Measurements from ENCODE around the gene USO1. TPM values are rescaled to one million over a fixed set of nuclear protein-coding genes. Genes with fewer than 3 reads are reported as not detected.

USO1 gene
- total and polyA plus RNA-seq, 2 donors, result 37.4 to 186 TPM

GRCh38 chr4:75820676-75821075 is 96.3 kb downstream of the USO1 start:
- no peak overlapping the region for H3K27ac ChIP-seq (ENCODE audit: low read depth)
- no peak overlapping the region for H3K4me3 ChIP-seq (ENCODE audit: low read depth, low read length)
- no peaks in the 10 kb centered on the region for H3K36me3 ChIP-seq (ENCODE audit: insufficient read depth)
- no peak for DNase-seq (ENCODE audit: extremely low spot score)
- 73% methylated on average over 3 of the region's 3 CpGs for WGBS
- no peaks in the 10 kb centered on the region for H3K4me1 ChIP-seq (ENCODE audit: insufficient read depth)

GRCh38 chr4:75821216-75821615 is 96.8 kb downstream of the USO1 start:
- 77% methylated on average over 3 of the region's 3 CpGs for WGBS

DNA sequence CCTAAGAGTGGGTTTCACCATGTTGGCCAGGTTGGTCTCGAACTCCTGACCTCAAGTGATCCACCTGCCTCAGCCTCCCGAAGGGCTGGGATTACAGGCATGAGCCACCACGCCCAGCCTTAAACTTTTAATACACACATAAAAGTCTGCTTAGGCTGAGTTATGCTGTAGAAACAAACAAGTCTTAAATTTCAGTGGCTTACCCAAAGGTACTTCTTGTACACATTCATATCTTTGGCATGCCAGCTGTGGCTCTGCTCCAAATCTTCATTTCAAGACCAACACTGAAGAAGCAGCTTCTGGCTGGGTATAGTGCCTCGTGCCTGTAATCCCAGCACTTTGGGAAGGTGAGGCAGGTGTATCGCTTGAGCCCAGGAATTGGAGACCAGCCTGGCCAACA is 97.6 kb downstream of the USO1 start:
- no peak overlapping the region for H3K4me3 ChIP-seq (ENCODE audit: low read depth, low read length)
- no peaks in the 10 kb centered on the region for H3K4me1 ChIP-seq (ENCODE audit: insufficient read depth)
- DNase-seq (ENCODE audit: extremely low spot score), result no peak
- WGBS, result 75% methylated on average over 5 of the region's 5 CpGs
- H3K27ac ChIP-seq (ENCODE audit: low read depth), result no peak overlapping the region
- H3K36me3 ChIP-seq (ENCODE audit: insufficient read depth), result no peaks in the 10 kb centered on the region

More at GRCh38 chr4:75821216-75821615, 96.8 kb downstream of the USO1 start:
- no peaks in the 10 kb centered on the region for H3K36me3 ChIP-seq (ENCODE audit: insufficient read depth)
- no peak for DNase-seq (ENCODE audit: extremely low spot score)
- H3K4me3 ChIP-seq (ENCODE audit: low read depth, low read length), result no peak overlapping the region
- H3K4me1 ChIP-seq (ENCODE audit: insufficient read depth), result no peaks in the 10 kb centered on the region
- H3K27ac ChIP-seq (ENCODE audit: low read depth), result no peak overlapping the region

DNA sequence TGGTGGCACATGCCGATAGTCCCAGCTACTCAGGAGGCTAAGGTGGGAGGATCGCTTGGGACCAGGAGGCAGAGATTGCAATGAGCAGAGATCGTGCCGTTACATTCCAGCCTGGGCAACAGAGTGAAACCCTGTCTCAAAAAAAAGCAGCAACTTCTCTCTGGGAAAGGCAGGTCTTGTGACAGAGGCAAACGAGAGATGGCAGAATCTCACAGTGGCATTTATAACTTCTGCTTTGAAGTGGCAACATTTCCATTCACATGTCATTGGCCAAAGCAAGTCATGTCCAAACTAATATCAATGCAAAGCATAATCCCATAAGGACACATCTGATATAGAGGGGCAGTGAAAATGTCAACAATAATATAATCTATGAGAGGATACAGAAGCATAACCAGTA is 98.0 kb downstream of the USO1 start:
- H3K27ac ChIP-seq (ENCODE audit: low read depth), result no peak overlapping the region
- no peaks in the 10 kb centered on the region for H3K36me3 ChIP-seq (ENCODE audit: insufficient read depth)
- no peak overlapping the region for H3K4me3 ChIP-seq (ENCODE audit: low read depth, low read length)
- WGBS, result 86% methylated on average over 5 of the region's 5 CpGs
- no peak for DNase-seq (ENCODE audit: extremely low spot score)
- no peaks in the 10 kb centered on the region for H3K4me1 ChIP-seq (ENCODE audit: insufficient read depth)

GRCh38 chr4:75823812-75824211 is 99.4 kb downstream of the USO1 start:
- H3K4me3 ChIP-seq (ENCODE audit: low read depth, low read length), result no peak overlapping the region
- DNase-seq (ENCODE audit: extremely low spot score), result no peak
- H3K27ac ChIP-seq (ENCODE audit: low read depth), result no peak overlapping the region
- H3K36me3 ChIP-seq (ENCODE audit: insufficient read depth), result no peaks in the 10 kb centered on the region
- H3K4me1 ChIP-seq (ENCODE audit: insufficient read depth), result no peaks in the 10 kb centered on the region
- 31% methylated on average over 2 of the region's 2 CpGs for WGBS

GRCh38 chr4:75830906-75831305 is 106.5 kb downstream of the USO1 start:
- Histone ChIP-seq H3K36me3 (ENCODE audit: insufficient read depth) (no peaks in the 10 kb centered on the region), H3K4me1 (ENCODE audit: insufficient read depth) (no peaks in the 10 kb centered on the region), H3K27ac (ENCODE audit: low read depth) (no peak overlapping the region), H3K4me3 (ENCODE audit: low read depth, low read length) (no peak overlapping the region)
- 51% methylated on average over 1 of the region's 1 CpG for WGBS
- no peak for DNase-seq (ENCODE audit: extremely low spot score)

DNA sequence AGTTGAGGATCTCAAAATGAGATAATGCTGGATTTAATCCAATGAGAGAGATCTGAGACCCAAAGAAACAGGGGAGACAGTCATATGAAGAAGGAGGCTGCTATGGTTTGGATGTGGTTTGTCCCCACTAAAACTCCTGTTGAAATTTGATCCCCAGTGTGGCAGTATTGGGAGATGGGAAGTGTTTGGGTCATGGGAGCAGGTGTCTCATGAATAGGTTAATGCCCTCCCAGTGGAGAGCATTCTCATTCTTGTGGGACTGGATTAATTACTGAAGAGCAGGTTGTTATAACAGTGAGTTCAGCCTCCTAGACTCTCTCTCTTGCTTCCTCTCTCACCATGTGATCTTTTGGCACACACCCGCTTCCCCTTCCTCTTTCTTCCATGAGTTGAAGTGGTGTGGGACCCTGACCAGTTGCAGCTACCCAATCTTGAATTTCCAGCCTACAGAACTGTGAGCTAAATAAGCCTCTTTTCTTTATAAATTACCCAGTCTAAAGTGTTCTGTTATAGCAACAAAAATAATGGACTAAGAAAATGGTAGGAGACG is 107.6 kb downstream of the USO1 start:
- 87% methylated on average over 2 of the region's 2 CpGs for WGBS
- H3K27ac ChIP-seq (ENCODE audit: low read depth), result no peak overlapping the region
- H3K4me1 ChIP-seq (ENCODE audit: insufficient read depth), result no peaks in the 10 kb centered on the region
- no peak overlapping the region for H3K4me3 ChIP-seq (ENCODE audit: low read depth, low read length)
- DNase-seq (ENCODE audit: extremely low spot score), result no peak
- H3K36me3 ChIP-seq (ENCODE audit: insufficient read depth), result no peaks in the 10 kb centered on the region

DNA sequence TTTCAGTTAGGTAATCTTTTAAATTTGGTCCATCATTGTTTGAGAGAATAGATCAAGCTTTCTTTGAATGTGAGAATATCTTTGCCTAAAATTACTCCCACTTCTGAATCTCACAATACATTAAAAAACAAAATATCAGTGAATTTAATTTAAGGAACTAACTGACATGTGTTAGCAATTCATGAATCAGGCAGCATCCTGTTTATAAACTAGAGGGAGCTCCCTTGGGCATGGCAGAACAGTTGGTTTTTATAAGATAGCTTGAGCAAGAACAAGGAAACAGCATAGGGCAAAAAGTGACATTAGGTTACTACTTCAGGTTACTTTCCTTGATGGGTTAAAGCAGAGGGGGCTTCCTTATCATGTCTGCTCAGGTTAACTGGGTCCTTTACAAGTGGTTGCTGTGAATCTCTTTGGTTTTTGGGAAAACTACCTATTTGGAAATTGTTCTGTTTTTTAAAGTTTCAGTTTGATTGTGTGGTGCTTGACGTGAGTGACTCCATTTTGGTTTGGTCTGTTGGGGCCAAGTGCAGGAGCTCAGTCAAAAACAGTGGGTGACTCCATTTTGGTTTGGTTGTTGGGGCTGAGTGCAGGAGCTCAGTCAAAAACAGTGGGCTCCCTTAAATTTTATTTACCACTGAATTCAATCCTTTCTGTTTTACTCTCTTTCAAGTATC is 109.9 kb downstream of the USO1 start:
- Histone ChIP-seq H3K4me1 (ENCODE audit: insufficient read depth) (no peaks in the 10 kb centered on the region), H3K4me3 (ENCODE audit: low read depth, low read length) (no peak overlapping the region), H3K27ac (ENCODE audit: low read depth) (no peak overlapping the region), H3K36me3 (ENCODE audit: insufficient read depth) (no peaks in the 10 kb centered on the region)
- no peak for DNase-seq (ENCODE audit: extremely low spot score)
- WGBS, result 78% methylated on average over 1 of the region's 1 CpG

- no peak overlapping the region for H3K4me3 ChIP-seq (ENCODE audit: low read depth, low read length)
- H3K36me3 ChIP-seq (ENCODE audit: insufficient read depth), result no peaks in the 10 kb centered on the region
- WGBS, result 90% methylated on average over 2 of the region's 2 CpGs
- no peak for DNase-seq (ENCODE audit: extremely low spot score)
- no peaks in the 10 kb centered on the region for H3K4me1 ChIP-seq (ENCODE audit: insufficient read depth)
- no peak overlapping the region for H3K27ac ChIP-seq (ENCODE audit: low read depth)
Observed at GRCh38 chr4:75834772-75835154, 110.4 kb downstream of the USO1 start.

DNA sequence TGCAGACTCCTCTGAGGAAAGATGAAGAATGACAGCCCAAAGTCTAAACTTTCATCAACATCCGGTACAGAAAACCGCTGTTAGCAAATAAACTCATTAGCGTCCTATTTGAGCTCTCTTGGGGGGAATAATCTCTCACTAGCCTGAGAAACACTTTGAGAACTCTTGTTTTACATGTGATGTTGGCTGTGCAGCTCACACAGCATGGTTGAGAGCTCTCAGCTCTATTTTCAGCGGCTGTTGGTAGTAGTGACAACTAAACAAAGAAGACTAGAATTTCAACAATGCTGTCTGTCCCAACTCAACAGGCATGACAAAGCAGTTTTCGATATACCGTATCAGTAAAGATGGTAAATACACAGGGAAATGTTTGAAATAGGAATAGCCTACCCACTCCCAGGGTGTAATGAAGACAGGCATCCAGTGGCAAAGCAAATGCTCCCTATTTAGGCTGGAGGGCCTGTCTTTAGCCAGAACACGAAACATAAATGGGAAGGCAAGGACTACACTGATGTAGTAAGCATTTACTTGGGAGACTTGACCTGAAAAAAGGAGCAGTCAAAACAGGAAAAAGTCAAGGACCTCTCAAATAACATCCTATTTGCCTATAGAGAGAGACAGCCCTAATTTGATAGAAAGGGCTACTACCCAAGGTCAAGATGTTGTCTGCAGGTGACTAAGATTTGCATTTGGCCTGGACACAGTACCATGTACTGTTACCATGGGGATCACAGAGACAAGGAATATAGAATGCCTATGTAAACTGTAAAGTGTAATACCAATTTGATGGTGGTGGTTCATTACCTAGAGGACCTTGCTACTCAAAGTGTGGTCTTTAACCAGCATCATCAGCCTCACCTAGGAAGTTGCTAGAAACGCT is 117.5 kb downstream of the USO1 start:
- H3K4me1 ChIP-seq (ENCODE audit: insufficient read depth), result no peaks in the 10 kb centered on the region
- no peak for DNase-seq (ENCODE audit: extremely low spot score)
- H3K27ac ChIP-seq (ENCODE audit: low read depth), result no peak overlapping the region
- H3K4me3 ChIP-seq (ENCODE audit: low read depth, low read length), result no peak overlapping the region
- H3K36me3 ChIP-seq (ENCODE audit: insufficient read depth), result no peaks in the 10 kb centered on the region
- WGBS, result 80% methylated on average over 8 of the region's 8 CpGs

GRCh38 chr4:75843596-75843995 is 119.2 kb downstream of the USO1 start:
- Histone ChIP-seq H3K4me3 (ENCODE audit: low read depth, low read length) (no peak overlapping the region), H3K4me1 (ENCODE audit: insufficient read depth) (no peaks in the 10 kb centered on the region), H3K36me3 (ENCODE audit: insufficient read depth) (no peaks in the 10 kb centered on the region), H3K27ac (ENCODE audit: low read depth) (no peak overlapping the region)
- 96% methylated on average over 4 of the region's 4 CpGs for WGBS
- DNase-seq (ENCODE audit: extremely low spot score), result no peak

GRCh38 chr4:75844151-75844662 is 119.8 kb downstream of the USO1 start:
- DNase-seq (ENCODE audit: extremely low spot score), result no peak
- no peak overlapping the region for H3K27ac ChIP-seq (ENCODE audit: low read depth)

GRCh38 chr4:75845992-75846391 is 121.6 kb downstream of the USO1 start:
- 78% methylated on average over 2 of the region's 2 CpGs for WGBS
- Histone ChIP-seq H3K27ac (ENCODE audit: low read depth) (no peak overlapping the region), H3K4me3 (ENCODE audit: low read depth, low read length) (no peak overlapping the region), H3K36me3 (ENCODE audit: insufficient read depth) (no peaks in the 10 kb centered on the region), H3K4me1 (ENCODE audit: insufficient read depth) (no peaks in the 10 kb centered on the region)
- no peak for DNase-seq (ENCODE audit: extremely low spot score)

More at GRCh38 chr4:75844151-75844662, 119.8 kb downstream of the USO1 start:
- no peaks in the 10 kb centered on the region for H3K36me3 ChIP-seq (ENCODE audit: insufficient read depth)
- H3K4me1 ChIP-seq (ENCODE audit: insufficient read depth), result no peaks in the 10 kb centered on the region
- WGBS, result 97% methylated on average over 3 of the region's 3 CpGs
- H3K4me3 ChIP-seq (ENCODE audit: low read depth, low read length), result no peak overlapping the region
